HG03378 (cell line): Measurements from ENCODE around the gene CCDC24.
A peak's percentile ranks its signal among the peaks of the same experiment; 100 is the strongest.

Experiments used
- ATAC-seq: cut with Tn5 transposase; IDR thresholded peaks from one replicate; pipeline ENCODE4 v1.9.1; 2021; ENCODE audit warnings: mild to moderate bottlenecking, moderate library complexity; ENCODE audit not compliant: unreplicated experiment

Gene CCDC24

DNA sequence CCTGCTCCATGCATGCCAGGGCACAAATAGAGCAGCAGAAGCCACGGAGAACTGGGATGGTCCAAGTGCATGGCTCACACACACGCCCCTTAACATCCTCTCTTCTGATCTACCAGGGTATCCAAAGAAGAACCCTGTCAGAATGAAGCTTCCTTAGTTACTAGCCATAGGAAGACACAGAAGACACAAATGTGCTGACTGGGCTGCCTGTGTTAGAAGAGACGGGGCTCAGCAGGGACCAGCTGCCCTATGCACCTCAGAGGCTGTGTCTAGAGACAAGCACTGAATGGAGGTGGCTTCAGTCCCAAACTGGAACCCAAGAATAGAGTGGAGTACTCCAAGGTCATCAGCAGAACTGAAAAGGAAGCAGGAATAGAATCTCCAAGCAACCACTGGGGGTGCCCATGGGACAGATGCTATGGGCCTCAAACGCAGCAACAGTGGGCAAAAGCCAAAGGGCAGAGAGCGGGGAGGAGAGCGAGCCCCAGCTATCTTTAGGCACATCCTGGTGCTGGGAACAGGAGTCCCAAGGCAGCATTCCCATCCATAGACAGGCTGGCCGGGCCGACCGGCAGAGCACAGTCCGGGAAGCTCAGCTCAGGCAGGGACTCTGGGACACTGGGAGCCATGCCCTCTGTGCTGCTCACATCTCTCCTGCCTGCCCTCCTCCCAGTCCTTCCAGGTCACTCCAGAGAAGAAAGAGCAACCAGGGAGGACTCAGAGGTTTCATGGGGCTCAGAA is 30.4 kb downstream of the CCDC24 start:
- ATAC-seq = no peak

GRCh38 chr1:44024031-44024902 is 32.9 kb downstream of the CCDC24 start:
- no peak for ATAC-seq

DNA sequence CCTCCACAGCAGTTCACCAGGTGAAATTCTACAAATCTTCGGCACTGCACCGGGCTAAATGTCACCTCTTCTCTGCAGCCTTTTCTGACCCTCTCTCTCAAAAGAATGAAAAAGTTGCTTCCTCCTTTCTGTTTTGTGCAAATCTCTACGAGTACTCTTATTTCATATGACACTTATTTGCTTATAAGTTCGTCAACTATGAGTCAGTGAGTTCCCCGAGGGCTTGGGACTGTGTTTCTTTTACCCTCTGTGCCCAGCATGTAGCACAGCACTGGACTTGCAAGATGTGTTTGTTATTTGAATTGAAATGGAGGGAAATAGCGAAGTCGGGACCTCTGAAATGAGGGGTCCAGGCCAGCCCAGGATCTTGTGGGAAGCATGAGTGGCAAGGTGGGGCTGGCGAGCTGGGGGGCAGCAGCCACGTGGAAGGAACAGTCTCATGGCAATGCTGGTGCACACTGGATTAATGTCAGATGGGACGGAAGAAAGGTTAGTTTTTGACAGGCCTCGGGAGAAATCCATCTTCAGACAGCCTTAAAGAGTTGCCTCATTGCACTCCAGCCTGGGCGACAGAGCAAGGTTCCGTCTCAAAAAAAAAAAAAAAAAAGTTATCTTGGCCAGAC is 33.6 kb downstream of the CCDC24 start:
- ATAC-seq = no peak

- ATAC-seq = no peak
These were observed 34.4 kb downstream of the CCDC24 start for GRCh38 chr1:44025816-44026215.

GRCh38 chr1:44027320-44027719 is 35.9 kb downstream of the CCDC24 start:
- ATAC-seq = no peak

- ATAC-seq = no peak
These were observed 38.0 kb downstream of the CCDC24 start for GRCh38 chr1:44029260-44029910.

DNA sequence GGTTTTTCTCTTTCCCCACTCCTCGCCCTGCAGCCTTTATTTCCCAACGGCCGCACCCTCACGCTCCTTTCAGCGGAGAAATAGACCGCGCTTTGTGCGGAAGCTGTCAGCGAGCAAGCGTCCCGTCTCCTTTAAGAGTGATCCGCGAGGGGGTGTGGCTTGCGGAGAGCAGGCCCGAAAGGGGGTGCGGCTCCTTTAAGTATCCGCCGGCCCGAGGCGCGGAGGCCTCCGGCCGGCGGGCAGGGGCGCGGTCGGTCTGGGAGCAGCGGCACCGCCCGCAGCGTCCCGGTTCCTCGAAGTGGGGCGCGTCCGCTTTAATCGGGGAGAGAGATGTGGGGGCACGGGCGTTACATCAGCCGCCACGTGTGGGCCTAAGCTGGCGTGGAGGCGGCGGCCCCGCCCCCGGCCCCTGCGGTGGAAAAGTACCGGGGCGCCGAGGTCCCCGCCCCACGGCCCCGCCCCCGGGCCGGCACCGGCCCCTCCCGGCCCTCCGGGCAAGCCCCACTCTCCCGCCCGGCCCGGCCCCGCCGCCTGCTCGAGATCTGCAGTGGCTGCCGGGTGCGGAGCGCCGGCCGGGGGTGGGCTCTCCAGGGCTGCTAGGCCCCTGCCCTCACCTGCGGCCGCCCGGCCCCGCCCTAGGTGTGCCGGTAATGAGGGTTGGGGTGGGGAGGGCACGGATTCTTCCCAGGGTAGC is 38.7 kb downstream of the CCDC24 start:
- ATAC-seq = peak; percentile 69

GRCh38 chr1:44030605-44031251 is 39.3 kb downstream of the CCDC24 start:
- peak; percentile 9 for ATAC-seq

- ATAC-seq = no peak
These were observed 40.1 kb downstream of the CCDC24 start, which contains the start of gene SLC6A9 for GRCh38 chr1:44031252-44032169. Gene SLC6A9, minus strand, starts transcription at chr1:44031462. Its CDS starts 7,185 bp downstream, at chr1:44024277.

DNA sequence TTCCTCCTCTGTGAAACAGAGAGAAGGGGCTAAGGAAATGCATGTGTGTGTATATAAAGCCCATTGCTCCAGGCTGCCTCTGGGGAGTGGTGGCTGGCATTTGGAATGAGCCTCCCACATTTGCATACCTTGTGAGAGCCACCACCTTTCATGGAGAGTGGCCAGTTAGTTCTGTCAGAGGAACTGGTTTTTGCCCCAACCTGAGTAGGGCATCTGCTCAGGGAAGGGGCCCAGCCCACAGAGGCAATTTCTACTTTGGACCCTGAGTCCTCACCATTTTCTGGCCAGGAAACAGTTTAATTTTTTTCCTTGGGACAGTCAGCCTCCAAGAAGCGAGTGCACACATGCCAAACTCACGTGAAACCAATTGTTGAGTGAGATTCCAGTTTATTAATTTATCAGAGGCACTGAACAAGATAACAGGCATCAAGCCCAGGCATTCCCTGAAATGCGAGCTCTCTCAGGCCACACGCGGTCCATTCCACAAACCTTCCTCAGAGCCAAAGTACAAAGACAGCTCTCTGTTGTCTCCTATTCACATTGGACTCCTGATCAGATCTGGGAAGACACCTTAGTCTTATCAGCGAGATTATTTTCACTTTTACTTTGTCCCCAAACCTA is 40.9 kb downstream of the CCDC24 start:
- ATAC-seq = no peak

DNA sequence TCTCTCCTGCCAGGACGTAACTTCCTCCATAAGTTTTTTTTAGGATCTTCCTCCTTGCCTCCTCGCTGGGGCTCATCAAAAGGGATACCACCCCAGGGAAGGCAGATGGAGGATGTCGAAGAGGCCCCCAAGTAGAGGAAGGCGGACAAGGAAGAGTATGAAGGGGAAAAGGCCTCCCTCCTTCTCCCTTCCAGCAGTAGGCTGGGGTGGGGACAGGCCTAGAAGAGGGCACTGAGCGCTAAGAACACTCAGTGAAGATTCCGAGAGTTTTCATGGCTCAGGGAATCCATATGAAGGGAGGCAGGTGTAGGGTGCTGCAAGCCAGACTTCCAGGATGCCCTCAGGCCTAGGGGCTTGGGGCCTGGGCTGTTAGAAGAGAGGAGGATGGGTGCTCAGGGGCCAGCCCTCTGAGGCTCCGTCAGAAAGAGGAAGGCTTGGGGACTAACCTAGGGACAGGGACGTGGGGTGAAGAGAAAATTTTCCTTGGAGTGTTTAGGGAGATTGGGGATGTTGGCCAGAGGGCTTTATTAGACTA is 41.7 kb downstream of the CCDC24 start:
- ATAC-seq = no peak

DNA sequence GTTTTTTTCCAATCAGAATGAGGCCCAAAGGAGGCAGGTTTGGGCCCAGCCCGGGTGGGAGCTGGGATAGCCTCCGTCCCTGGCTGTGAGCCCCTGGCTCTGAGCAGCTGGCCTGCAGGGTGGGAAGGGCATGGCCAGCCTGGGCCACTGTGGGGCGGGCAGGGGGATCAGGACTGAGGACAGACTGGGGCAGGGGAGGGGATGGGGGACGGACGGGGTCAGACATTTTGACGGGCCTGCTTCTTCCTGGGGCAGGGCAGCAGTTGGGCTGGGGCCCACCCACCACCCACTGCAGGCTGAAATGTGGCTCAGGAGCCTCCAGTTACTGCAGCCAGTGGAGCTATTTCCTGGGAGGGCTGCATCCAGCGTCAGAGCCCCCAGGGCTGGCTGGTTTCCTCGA is 42.4 kb downstream of the CCDC24 start:
- ATAC-seq = no peak

DNA sequence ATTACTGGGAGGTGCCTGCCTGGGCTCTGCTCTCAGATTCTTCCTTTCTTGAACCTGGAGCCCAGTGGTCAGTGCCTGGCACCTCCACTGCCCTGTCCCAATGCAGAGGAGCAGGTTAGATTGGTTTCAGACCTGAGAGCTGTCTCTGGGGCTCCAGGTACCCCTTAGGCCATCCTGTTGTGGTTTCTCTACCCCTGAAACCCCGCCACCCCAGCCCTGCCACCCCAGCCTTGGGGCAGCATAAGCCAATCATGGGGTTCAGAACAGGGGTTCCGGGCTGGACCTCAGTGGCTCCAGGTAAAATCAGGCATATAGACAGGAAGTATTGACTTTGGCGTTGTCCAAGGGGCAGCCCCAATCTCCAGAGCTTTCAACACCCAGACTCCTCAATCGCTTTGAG is 43.0 kb downstream of the CCDC24 start:
- no peak for ATAC-seq

GRCh38 chr1:44034976-44035716 is 43.7 kb downstream of the CCDC24 start:
- ATAC-seq = no peak

GRCh38 chr1:44035726-44036408 is 44.5 kb downstream of the CCDC24 start:
- no peak for ATAC-seq

GRCh38 chr1:44036409-44037139 is 45.2 kb downstream of the CCDC24 start:
- ATAC-seq = no peak
